ENCODE measurements around the gene STUM. TPM values are rescaled to one million over a fixed set of nuclear protein-coding genes. Genes with fewer than 3 reads are reported as not detected.

Gene STUM
- total RNA-seq, 1 donor from 2014 or later = 0.85 TPM

DNA sequence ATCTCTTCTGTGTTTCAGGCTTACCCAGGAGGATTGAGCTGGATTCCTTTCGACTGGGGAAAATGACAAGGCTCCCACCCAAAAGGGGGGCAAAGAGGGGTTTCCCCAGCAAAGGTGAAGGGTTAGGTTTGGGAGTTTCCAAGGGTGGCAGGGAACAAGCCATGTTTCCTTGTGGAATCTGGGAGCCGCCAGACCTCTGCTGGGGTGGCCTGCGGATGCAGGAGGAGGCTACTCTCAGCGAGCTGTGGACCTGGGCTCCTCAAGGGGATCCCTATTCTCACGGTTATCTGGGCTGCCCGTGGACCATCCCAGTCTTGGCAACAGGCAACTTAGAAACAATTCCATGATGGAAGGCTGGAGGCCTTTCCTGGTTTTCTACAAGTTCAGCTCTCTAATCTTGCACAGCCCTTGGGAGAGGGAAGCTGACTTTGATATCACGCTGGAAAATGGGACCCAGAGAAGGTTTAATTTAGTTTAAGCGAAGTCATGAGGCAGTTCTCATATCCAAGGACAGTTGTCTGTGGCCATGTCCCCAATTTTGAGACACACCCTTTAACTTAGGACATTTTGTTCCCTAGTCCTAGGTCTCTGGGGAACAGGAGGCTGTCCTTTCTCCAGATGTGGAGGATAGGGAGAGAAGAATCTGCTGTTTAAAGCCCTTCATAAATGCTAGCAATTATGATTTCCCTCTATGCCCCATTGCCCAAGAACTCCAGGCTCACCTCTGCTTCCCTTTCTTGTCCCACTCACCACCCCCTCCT lies 24.7 kb upstream of the STUM start:
- H3K9me3 ChIP-seq (replicated peaks) = peaks cover 6% of the 10 kb centered on the region
- H3K36me3 ChIP-seq = no peaks in the 10 kb centered on the region
- DNase-seq = no peak
- H3K27ac ChIP-seq (replicated peaks) = peak overlapping the region; percentile 77
- intact Hi-C loops (cut with micrococcal nuclease) = no loop called here
- peaks cover 31% of the 10 kb centered on the region for H3K4me1 ChIP-seq
- TF ChIP-seq, protein P1, sequence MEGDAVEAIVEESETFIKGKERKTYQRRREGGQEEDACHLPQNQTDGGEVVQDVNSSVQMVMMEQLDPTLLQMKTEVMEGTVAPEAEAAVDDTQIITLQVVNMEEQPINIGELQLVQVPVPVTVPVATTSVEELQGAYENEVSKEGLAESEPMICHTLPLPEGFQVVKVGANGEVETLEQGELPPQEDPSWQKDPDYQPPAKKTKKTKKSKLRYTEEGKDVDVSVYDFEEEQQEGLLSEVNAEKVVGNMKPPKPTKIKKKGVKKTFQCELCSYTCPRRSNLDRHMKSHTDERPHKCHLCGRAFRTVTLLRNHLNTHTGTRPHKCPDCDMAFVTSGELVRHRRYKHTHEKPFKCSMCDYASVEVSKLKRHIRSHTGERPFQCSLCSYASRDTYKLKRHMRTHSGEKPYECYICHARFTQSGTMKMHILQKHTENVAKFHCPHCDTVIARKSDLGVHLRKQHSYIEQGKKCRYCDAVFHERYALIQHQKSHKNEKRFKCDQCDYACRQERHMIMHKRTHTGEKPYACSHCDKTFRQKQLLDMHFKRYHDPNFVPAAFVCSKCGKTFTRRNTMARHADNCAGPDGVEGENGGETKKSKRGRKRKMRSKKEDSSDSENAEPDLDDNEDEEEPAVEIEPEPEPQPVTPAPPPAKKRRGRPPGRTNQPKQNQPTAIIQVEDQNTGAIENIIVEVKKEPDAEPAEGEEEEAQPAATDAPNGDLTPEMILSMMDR (IDR thresholded peaks at IDR 0.05; ENCODE audit: borderline replicate concordance) = no peak
- H3K4me3 ChIP-seq = no peak overlapping the region
- no peaks in the 10 kb centered on the region for H3K27me3 ChIP-seq (ENCODE audit: low read depth)

DNA sequence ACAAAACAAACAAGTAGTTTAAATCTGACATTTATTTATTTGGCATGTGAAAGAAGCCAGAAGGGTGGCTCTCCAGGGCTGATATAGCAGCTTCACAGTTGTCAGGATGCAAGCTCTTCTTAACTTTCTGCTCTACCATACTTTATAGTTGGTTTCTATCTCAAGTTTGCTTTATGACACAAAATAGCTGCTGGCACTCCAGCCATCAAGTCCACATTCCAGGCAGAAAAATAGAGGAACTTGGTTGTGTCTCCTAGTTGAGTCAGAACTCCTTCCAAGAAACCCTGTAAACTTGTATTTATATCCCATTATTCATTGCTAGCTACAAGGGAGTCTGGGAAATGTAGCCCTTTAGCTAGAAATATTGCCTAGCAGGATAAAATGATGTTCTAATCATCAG lies 24.0 kb upstream of the STUM start:
- intact Hi-C loops (cut with micrococcal nuclease) = no loop called here
- Histone ChIP-seq H3K4me1 (peaks cover 26% of the 10 kb centered on the region), H3K4me3 (no peak overlapping the region), H3K36me3 (no peaks in the 10 kb centered on the region), H3K27me3 (ENCODE audit: low read depth) (no peaks in the 10 kb centered on the region), H3K9me3 (replicated peaks) (peaks cover 6% of the 10 kb centered on the region), H3K27ac (replicated peaks) (peak overlapping the region; percentile 48)
- TF ChIP-seq, protein P1 (IDR thresholded peaks at IDR 0.05; ENCODE audit: borderline replicate concordance) = no peak
- DNase-seq = no peak

DNA sequence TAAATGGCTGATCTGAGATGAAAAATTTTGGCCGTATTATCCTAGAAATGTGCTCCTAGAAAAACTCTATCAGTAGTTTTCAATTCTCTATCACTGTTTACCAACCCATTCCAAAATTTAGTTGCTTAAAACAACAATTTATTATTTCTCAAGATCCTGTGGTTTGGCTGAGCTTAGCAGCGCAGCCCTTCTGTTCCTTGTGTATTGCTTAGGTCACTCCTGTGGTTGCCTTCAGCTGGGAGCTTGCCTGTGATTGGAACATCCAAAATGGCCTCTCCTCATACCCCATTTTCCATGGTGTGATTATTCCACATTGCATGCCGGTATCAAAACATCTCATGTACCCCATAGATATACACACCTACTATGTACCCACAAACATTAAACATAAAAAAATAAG lies 22.8 kb upstream of the STUM start:
- TF ChIP-seq, protein P1 (IDR thresholded peaks at IDR 0.05; ENCODE audit: borderline replicate concordance) = no peak
- H3K4me1 ChIP-seq = peaks cover 15% of the 10 kb centered on the region

DNA sequence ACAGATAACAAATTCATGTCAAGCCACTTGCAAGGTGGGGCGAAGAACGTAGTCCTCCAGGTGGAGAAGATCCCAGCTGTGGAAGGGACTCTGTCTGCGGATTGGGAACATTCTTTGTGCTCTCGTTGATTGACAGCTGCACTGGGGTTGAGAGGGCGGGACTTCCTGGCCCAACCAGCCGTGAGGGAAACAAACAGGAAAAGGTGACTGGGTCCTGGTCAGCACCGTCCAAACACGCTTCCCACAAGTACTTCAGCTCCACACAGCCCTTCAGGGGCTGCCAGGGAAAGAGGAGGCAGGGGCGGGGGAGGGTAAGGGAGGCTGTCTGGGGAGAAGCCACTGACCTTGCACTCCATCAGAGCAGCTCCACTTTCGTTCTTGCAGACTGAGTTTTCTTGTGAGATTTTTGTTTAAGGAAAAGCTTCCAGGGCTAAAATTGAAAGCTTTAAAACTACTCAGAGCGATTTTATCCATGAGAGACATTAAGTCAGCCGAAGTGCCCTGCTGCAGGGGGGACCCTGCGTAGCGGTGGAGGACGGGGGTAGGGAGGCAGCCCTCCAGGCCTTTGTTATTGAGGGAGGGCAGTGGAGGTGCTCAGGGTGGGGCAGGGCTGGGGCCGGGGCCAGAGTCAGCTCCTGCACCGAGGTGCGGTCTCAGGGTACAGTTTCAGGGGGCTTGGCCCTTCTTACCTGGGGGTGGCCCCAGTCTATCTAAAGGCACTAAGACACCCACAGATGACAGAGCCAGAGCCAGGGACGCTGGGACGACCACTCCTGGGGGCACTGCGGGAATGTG lies 21.6 kb upstream of the STUM start:
- Histone ChIP-seq H3K27me3 (ENCODE audit: low read depth) (no peaks in the 10 kb centered on the region), H3K4me1 (peaks cover 14% of the 10 kb centered on the region), H3K36me3 (no peaks in the 10 kb centered on the region), H3K9me3 (replicated peaks) (peaks cover 6% of the 10 kb centered on the region), H3K4me3 (peak overlapping the region; percentile 40), H3K27ac (replicated peaks) (peak overlapping the region; percentile 55)
- intact Hi-C loops (cut with micrococcal nuclease) = no loop called here
- peak; percentile 59 for DNase-seq
- TF ChIP-seq, protein P1 (IDR thresholded peaks at IDR 0.05; ENCODE audit: borderline replicate concordance) = no peak

More for the DNA sequence above, 22.8 kb upstream of the STUM start:
- Histone ChIP-seq H3K36me3 (no peaks in the 10 kb centered on the region), H3K27me3 (ENCODE audit: low read depth) (no peaks in the 10 kb centered on the region), H3K4me3 (no peak overlapping the region), H3K9me3 (replicated peaks) (peaks cover 6% of the 10 kb centered on the region), H3K27ac (replicated peaks) (no peak overlapping the region)
- intact Hi-C loops (cut with micrococcal nuclease) = no loop called here
- no peak for DNase-seq

DNA sequence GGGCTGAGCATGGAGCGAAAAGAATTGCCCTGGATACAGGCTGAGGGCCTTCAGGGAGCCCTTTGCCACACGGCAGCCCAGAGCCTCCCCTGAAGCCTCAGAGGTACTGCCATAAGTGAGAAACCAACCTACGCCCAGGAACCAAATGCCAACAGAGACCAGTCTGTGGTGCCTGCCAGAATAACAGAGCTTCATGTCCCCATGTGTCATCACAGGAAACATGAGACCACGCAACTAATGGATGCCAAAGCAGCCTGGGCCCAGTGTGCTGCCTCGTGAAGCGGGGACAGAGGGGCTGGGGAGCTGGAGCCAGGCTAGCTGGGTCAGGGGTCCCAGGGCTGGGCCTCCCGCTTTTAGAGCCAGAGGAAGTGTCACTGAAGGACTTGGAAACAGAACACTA lies 18.7 kb upstream of the STUM start:
- H3K27ac ChIP-seq (replicated peaks) = no peak overlapping the region
- H3K9me3 ChIP-seq (replicated peaks) = no peaks in the 10 kb centered on the region
- intact Hi-C loops (cut with micrococcal nuclease) = no loop called here
- H3K4me3 ChIP-seq = no peak overlapping the region
- H3K4me1 ChIP-seq = peaks cover 8% of the 10 kb centered on the region
- no peaks in the 10 kb centered on the region for H3K27me3 ChIP-seq (ENCODE audit: low read depth)
- no peak for DNase-seq
- H3K36me3 ChIP-seq = no peaks in the 10 kb centered on the region
- TF ChIP-seq, protein P1 (IDR thresholded peaks at IDR 0.05; ENCODE audit: borderline replicate concordance) = no peak
